ENCODE results near the gene COMMD3.

COMMD3 gene

DNA sequence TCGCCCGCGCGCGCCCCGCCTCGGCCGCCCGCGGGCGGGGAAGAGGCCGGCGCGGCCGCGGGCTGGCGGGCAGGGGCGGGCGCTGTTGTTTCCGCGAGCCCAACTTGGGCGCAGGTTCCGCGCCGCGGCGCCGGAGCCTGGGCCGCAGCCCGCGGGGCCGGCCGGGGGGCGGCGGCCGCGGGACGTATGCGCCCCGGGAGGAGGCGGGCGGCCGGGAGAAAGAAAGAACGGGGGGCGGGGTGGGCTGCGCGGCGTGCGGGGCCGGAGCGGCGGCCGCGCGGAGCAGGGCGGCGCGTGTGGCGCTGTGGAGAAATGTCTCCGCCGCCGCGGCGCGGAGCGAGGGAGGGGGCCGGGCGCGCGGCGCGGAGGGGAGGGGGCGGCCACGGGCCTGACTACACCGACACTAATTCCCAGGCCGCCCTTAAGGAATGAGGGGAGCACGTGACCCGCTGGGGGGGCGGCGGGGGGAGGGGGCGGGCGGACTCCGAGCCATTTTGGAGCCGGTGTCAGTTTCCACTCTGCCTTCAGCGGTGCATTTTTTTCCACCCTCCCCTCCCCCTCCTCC is 4.5 kb downstream of the COMMD3 start, which contains the start of gene BMI1:
BMI1 (plus strand) TSS at position 509 of the 565 bp plus-strand sequence. CDS start 5,351 bp downstream, outside the sequence.
- DNase-seq: peak; percentile 7

DNA sequence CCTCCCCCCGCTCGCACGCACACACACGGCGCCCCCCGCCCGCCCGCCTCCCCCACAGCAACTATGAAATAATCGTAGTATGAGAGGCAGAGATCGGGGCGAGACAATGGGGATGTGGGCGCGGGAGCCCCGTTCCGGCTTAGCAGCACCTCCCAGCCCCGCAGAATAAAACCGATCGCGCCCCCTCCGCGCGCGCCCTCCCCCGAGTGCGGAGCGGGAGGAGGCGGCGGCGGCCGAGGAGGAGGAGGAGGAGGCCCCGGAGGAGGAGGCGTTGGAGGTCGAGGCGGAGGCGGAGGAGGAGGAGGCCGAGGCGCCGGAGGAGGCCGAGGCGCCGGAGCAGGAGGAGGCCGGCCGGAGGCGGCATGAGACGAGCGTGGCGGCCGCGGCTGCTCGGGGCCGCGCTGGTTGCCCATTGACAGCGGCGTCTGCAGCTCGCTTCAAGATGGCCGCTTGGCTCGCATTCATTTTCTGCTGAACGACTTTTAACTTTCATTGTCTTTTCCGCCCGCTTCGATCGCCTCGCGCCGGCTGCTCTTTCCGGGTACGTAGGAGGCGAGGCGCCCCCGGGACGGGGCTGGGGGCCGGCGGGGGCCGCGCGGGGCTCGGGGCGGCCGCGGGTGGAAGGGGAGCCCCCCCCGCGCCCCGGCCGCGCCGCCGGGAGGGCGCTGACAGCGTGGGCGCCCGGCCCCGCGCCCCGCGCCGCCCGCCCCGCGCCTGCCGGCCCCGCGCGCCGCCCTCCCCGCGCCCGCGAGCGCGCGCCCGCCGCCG is 5.2 kb downstream of the COMMD3 start:
- peak; percentile 2 for DNase-seq

DNA sequence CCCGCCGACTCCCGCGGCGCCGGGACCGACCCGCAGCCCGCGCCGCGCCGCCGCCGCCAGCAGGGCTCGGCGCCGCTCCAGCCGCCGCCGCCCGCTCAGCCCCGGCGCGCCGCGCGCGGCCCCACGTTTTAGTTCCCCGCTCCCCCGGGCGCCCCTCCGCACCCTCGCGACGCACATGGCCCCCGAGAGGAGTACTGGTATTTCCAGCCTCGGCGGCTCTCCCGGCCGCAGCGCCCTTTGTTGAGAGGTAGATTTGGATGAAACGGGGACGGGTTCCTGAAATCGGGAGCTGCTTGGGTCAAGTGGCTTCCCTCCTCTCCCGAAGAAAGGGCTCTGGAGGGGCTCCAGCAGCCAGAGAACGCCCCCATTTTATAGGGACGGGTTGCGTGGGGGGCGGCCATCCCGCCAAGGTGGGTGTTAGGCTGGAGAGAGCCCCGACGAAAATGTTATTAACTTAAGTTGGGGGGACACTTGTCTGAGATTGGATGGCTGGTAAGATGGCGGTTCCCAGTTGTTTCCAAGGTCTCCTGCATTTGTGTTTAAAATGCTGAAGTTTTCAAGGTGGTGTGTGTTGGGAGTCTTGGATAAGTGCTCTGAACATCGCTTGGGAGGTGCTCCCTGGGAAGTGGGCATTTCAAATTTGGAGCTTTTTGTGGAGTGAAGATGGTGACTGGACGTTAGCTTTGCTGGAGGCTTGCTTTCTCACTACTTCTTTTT is 5.9 kb downstream of the COMMD3 start:
- no peak for DNase-seq

DNA sequence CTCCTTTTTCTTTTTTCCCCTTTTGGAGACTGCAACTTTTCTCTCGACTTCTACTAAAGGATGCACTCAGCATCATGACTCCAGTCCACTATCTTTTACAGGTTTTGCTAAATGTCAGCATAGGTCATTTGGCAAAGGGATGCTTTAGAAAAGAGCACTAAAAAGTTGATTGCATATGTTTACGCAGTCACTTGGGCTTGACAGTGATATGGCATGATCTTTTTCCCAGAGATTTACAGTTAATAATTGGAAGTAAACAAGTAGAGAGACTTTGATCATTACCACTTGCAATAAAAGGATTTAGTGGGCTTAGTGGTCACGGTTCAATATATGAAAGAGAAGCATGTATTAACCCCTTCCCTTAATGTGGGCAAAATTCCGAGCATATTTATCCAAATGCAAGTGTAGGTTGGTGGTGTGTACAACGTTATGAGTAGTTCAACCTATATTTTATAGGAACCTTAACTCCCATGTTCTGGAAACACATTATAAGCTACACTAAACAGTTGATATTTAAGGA is 6.5 kb downstream of the COMMD3 start:
- DNase-seq: no peak

DNA sequence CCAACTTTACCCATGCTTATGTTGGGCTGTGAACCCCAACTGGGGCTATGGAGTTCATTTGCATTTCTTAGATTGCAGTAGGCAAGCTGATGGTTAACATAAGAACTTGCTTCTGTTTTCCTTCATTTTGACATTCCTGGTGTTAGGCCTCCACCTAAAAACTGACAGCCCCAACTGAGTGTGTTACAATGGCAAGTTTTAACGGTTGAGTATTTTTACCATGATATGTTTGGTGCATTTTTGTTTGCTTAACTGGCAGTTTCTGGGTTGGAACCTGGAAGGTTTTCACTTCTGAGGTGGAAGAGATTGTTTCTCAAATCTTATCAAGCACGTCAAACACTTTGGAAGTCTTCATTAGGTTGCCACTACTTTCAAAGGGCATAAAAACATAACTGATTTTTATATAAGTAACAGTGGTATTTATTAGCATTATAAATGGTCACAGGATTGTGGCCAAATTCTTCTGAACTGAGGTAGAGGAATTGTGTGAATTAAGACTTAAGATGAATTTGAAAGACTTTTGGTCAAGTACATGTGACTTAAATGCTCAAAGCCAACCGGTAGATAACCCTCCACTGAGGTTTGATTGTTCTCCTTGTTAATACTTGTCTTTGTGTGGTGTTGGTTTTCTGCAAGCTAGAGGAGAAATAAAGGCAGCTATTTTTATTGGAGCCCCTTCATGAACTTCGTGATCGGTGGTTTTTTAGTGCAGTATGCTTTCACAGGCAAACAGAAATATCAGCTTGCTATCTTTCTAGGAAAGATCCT is 7.5 kb downstream of the COMMD3 start:
- DNase-seq: no peak

DNA sequence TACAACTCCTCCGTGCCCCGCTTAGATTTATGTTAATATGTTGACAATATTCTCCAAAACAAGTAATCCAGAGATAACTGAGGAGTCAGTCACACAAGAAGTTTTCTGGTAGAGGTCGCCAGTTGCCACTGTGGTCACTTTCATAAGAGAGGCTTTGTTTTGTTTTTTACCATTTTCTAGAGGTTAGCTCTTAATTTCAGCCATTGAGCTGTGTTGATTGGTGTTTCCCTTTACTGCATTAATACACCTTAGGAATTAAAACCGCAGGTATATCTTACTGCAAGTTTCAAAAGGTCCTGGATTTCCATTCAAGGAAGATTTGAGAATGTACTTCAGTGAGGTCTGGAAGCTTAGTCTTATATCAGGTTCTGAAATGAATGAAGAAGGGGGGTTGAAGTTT is 8.2 kb downstream of the COMMD3 start:
- no peak for DNase-seq

DNA sequence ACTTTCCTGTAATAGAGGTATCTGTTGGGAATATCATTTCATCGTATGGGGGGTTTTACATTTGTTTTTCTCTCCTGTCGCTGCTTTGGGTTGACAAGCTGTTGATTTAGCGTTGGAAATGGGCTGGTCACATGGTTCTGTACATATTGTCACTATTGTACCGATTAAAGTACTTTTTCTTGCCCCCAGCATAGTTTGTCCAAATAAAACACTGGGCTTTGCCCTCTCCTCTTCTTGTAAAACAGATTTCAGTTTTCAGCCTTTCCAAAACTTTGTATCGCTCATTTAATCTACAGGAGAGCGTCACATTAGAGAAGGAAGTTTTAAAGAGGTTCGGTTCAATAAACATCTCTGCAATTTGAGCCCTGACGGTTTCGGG is 8.7 kb downstream of the COMMD3 start:
- DNase-seq: no peak

DNA sequence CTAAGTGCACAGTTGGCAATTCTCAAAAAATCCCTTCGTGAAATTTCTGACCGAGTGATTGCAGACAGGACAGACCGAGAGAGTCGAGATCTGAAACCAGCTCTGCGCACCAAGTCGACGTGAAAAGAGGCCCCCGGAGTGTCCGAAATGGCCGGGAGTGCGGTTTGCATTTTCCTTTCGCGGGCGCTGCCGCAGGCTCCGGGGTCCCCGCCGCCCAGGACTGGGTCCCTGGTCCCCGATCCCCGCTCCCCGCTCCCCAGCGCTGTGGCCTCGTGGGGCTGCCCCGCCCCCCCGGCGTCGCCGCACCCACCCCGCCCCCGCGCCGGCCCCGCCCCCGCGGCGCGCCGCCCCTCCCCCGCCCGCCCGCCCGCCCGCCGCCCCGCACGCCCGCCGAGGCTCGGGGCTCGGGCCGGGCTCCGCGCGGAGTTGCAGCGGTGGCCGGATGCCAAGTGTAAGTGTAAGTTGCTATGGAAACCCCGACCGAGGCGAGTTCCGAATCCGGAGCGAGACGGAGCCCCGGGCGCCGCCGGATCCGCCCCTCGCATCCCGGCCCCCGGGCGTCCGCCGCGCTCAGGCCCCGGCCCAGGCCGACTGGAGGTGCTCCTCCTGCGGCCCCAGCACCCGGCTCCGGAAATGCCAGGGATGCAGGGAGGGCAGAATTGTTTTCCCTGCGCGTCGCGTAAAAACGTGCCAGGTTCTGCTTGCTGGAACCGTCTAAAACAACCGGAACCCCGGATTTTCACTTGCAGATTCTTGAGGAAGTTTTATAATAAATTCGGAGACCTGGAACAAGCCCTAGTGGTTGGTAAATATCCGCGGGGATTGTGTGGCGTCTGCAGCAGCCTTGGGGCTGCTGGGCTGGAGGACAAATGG is 9.3 kb downstream of the COMMD3 start:
- peak; percentile 30 for DNase-seq

DNA sequence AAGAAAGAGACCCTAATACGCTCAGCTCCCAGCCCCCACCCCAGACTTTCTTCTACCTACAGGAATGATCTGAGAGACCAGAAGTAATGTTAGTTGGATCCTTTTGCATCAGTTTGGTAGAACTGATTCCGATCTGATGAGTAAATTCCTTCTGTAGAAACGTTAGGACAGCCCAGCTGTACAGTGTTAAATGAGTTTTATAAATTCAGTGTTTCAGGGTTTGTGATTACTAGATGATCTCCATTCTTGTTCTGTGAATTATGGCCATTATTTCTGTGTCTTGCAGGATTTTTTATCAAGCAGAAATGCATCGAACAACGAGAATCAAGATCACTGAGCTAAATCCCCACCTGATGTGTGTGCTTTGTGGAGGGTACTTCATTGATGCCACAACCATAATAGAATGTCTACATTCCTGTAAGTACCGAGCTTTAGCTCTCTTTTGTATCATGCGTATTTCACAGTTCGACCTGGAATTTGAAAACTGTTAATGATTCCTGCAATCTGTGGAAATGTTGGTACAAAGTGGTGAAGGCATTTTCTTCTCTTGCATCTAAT is 10.0 kb downstream of the COMMD3 start:
- no peak for DNase-seq

DNA sequence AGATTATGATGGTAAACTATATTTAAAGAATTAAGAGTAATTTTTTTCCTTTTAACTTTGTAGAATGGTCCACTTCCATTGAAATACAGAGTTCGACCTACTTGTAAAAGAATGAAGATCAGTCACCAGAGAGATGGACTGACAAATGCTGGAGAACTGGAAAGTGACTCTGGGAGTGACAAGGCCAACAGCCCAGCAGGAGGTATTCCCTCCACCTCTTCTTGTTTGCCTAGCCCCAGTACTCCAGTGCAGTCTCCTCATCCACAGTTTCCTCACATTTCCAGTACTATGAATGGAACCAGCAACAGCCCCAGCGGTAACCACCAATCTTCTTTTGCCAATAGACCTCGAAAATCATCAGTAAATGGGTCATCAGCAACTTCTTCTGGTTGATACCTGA is 13.0 kb downstream of the COMMD3 start:
- no peak for DNase-seq

DNA sequence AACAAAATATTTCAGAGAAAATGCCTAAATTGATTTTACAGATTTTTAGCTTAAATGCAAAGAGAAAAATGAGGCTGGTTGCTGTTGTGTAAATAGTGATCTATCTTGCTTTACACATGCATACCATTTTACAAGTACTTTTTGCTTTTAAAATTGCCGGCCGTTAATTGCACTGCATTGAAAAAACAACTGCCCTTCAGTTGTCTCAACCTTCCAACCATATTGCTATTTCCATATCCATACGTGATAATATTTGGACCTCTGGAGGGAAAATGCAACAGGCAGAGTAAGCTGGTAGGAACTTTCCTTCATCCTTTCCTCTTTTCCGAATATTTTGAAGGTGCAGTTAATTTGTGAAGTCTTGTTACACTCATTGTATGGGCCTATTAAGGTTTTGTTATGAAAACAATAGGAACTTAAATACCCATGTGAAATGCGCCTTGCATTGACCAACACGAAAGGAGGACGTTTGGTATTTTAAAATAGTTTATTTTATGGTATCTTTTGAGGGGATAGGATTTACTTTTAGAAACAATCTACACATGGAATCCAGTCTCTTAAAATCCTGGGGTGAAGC is 16.0 kb downstream of the COMMD3 start:
- DNase-seq: no peak

DNA sequence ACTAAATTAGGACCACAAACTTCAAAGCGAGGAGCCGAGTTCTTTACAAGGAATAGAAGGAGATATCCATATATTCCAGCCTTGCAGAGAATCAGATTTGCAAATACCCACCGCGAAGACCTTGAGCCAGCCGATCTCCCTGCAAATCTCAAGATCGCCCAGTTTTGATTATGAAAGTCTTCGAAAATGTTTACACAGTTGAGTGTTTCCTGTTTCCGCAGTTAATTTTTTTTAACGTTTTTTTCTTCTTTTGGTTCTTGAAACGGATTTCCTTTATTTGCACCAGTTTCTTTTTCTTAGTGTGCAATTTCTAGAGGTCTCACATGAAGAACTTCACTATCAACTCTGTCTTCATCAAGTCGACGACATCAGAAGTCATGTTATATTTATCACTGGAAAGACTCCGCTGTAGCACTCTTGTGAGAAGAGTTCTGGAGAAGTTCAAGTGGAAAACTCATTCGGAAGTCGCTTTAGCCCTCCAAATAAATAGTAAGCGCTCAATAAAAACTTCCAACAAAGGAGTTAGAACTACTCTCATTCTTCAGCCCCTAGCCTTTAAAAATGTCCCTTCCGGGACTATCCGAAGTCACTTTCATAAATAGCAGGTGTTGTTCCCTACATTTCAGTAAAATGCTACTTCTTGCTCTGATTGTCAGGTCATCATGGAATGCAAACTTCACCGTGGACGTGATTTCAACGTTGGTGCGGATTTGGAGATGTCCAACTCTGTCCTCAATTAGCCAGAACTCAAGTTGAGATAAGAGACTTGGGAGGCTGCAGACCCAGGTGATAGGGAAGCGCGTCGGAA is 17.2 kb downstream of the COMMD3 start:
- no peak for DNase-seq

DNA sequence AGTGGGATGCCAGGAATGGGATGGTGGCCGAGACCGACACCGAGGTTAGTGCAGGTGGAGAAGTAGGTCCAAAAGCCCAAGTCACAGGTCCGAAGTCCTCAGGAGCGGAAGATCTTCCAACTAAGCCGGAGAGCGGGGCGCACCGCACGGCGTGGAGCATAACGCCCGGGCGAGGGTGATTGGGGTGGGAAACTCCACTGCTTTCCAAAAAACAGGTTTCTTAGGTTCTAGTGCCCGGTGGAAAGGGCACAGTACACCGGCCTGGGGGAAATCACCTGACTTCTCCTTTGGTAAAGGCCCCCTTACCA is 17.7 kb downstream of the COMMD3 start:
- no peak for DNase-seq

DNA sequence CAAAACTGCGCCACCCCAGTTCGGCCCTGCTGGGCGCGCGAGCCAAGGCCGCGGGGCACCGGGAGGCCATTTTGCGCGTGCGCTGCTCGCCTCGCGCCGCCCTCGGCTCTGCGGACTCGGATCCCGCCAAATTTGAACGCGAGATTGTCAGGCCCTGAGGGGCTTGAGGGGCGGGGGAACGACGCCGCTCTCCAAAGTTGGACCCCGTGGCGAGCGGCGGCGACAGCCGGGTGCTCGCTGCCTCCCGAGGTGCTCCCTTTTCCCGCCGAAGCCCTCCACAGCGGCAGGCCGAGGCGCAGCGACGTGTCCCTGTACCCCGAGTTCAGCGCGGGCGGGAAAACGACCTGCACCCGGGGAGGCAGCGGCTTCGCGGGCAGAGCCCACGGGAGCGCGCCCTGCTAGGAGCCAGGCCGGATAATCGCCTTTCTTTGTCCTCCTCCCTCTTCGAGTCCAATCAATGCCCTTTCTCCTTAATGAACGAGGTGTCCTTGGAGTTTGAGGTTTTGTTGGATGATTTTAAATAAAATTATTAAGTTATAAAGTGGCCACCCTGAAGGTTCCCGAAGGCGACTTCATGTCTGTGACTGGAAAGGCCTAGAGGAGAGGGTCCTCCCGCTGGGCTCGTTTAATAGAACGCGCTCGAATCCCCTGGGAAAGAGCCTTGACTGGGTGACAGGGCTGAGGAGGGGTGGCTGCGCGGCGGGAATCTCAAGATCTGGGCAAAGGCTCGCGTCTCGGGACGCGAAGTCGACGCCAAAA is 18.4 kb downstream of the COMMD3 start:
- DNase-seq: no peak

DNA sequence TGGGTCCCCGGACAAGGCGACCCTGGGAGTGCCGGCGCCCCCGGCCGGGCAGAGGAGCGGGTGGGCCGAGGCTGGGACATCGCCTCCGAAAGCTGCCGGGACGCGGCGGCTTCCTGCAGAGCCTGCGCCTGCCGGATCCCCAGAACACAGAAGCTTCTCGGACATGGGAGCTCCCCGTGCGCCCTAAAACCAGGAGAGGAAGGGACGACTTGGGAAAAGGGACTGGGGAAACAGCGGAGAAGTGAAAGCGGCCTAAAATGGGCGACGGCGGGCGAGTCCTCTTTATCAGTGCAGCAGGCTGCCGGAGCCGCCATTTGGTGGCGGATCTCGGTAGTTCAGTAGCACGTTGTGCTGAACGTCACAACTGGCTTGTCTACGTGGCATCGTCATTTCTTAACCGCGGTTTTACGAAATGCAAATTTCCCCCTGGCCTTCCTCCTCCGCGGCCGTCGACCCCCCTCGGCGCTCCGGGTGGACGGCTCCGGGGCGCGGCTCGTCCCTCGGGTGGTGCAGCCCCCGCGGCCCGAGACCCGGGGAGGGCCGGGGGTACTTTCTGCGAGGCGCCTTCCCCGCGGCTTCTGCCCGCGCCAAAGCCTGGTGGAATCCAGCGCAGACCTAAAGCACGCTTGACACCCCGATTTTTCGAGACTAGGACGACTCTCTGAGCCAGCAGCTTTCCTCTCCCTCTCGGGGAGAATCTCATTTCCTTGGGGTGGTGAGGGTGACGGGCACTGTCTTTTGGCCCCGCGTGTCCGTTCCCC is 19.2 kb downstream of the COMMD3 start:
- DNase-seq: no peak

DNA sequence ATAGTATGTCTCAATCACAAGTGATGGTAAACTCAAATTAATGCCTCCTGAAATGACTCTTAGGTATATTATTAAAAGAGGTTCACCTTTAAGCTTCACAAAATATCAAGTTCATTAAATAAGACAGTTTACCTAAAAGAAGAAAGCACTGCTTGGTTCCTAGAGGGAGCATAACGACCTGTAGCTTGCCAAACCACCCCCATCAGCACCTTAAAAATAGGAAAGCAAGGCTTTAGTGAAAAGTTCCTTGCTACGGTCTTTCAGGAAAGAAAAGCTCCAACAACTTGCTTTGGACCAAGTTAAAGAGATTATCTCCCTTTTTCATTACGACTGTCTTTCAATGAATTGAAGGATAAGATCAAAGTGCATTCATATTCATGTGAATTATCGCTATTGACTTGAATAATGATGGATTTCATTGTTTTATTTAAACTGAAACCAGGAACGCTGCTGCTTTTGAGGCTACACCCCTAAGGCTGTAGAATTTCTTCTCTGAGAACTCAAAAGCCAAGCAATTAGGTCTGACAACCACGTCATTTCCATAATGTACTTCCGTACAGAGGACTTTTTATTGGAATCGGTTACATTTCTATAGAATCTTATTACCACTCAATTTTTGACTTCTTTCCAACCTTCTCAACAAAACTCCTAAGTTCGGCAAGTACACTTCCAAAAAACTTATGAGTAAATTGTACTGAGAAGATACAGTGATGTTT is 22.2 kb downstream of the COMMD3 start:
- no peak for DNase-seq

DNA sequence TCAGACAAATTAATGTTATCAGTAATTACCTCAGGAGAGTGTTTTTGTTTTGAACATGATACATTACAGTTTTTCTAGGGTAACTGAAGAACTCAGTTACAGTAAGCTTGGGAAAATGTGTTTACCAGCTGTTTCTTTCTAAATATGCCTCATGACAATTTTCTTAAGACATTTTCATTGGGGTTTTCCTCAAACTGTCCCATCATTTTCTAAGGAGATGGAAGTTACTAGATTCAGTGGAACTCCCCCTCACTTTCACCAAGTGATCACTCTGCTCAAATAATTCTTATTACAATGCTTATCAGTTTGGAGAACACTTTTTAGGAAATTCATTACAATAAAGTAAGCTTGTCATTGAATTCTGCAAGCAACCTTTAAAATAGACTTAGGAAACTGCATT is 22.7 kb downstream of the COMMD3 start:
- DNase-seq: no peak

DNA sequence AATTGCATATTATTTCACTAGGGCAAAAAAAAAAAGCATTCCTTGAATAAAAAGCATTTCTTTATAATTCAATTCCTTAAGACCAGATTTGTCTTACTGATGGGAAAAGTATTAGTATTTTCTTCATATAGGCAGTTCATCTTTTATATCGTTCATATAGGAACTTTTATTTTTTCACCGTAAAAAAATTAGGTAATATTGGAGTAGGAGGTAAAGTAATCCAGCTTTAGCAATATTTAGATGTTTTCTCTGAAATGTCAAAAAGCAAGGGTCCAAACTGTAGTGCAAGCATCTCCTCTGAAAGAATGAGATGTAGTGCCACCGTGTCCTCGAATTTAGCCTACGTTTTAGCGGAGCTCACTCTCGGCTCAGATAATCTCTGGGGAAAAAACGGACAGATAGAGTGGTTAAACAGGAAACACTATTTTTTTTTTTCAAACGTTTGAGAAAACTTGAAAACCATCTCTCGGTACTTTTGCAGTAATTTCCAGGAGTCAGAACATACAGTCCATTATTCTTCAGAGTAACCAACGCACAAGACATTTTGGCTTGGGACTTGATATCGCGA is 23.7 kb downstream of the COMMD3 start:
- no peak for DNase-seq

All from DMS153 (cell line).